HG03460 (cell line): ENCODE results near the gene UAP1.

Source experiments
- ATAC-seq: cut with Tn5 transposase; IDR thresholded peaks from one replicate; pipeline ENCODE4 v1.9.1; 2021; ENCODE audit not compliant: unreplicated experiment

UAP1 gene

DNA sequence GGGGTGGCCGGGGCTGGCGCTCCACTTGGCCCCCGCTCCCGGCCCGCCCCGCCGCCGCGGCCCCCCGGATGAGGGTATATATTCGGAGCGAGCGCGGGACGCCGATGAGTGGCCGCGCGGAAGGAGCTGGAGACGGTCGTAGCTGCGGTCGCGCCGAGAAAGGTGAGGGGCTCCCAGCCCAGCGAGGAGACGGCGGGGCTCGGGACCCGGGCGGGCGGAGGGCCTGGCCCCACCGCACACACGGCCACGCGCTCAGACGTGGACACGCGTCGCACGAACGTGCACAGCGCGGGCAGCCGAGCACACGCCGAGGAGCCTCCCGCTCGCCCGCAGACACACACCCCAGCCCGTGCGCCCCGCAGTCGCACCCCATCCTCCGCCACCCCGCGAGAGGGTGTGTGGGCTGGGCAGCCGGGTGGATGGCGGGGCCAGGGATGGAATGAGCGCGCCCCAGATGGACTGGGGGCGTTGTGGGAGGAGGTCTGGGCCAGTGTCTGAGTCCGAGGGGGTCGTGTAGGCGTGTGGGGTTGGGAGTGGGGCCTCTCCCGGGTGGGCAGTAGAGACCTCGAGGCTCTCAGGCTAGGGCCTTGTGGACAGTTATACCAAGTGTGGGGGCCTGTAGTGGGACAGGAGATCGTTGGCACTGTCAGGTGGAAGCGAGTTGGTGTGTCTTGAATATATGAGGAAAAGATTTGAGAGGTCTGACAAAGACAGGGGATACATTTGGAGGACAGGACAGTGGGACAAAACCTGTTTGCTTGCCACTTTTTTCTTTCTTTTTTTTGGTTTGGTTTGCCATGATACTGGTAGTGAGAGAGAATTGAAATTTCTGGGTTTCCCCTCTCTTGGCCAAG is at the start of gene UAP1:
TSS of gene UAP1 (plus strand) at position 107 of the 854 bp plus-strand sequence. CDS start 4,347 bp downstream, outside the sequence.
- peak; percentile 34 for ATAC-seq

DNA sequence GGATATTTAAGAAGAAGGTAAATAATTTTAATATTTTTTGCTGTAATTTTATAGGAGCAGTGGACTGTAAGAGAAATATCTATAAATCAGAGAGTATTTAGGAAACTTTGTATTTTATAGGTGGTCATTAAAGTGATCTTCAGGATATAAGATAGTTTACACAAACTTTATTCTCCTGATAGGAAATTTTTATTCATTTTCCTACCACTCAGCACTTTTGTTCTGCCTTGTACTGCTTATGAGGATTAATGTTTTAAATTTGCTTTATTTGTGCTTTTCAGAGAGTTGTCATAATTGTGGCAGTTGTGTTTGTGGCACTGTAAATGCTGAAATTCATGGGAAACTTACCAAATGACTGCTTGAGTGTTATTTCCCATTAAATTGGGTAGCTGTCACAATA is 34.2 kb upstream of the UAP1 start:
- ATAC-seq, result no peak

- ATAC-seq, result peak; percentile 93
Measured at GRCh38 chr1:162530307-162530987, 31.1 kb upstream of the UAP1 start.

DNA sequence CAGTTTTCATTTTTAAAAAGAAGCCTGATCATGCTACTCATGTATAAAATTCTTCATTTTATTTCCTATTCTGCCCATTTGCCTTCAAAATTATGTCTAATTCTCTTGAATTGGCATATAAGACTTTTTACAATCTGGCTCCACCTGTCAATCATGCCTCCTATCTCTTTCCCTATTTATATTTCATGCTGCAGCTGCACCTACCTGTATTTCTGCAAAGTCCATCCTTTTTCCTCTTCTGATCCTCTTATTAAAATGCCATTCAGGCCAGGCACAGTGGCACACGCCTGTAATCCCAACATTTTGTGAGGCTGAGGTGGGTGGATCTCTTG is 30.6 kb upstream of the UAP1 start:
- ATAC-seq, result no peak

- ATAC-seq, result no peak
Measured at GRCh38 chr1:162535501-162535900, 26.0 kb upstream of the UAP1 start.

GRCh38 chr1:162536511-162536910 is 25.0 kb upstream of the UAP1 start:
- no peak for ATAC-seq

- ATAC-seq, result no peak
Measured at GRCh38 chr1:162537216-162537615, 24.3 kb upstream of the UAP1 start.

GRCh38 chr1:162538815-162539431 is 22.6 kb upstream of the UAP1 start:
- ATAC-seq, result no peak

DNA sequence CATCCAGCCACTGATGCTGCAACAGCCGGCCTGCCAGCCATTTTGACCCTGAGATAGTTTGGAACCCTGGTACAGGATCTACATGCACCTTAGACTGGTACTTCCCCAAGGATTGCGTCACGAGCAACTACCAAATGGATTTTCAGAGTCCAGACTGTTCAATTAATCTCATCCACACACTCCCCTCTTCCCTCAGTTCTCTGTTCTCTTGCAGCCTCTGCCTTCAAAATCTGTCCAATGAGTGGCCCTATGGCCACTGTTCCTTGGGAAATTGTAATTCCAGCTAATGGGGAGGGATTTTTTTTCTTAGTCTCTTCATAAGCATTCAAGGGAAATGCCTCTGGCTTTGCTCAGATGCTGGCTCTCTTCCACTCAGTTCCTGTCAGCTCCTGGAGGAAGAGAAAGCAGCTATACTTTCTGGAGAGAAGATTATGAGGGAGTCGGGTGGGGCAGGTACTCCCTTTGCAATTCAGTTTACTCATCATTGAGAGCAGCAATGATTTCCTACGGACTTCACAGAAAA is 19.8 kb upstream of the UAP1 start:
- ATAC-seq, result no peak

DNA sequence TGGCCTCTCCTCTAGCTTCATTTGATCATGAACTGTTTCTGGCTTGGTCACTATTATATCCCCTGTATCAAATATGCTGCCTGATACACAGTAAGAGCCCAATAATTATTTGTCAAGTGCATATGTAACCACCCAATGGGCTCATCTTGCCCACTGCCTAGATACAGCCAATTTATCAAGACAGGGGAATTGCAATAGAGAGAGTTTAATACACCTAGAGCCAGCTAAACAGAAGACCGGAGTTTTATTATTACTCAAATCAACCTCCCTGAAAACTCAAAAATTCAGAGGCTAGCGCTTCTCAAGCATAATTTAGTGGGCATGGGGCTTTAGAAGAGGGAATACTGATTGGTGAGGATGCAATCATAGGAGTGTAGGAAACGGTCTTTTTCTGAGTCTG is 18.3 kb upstream of the UAP1 start:
- ATAC-seq, result no peak

GRCh38 chr1:162548170-162548569 is 13.4 kb upstream of the UAP1 start:
- no peak for ATAC-seq

GRCh38 chr1:162549001-162549400 is 12.5 kb upstream of the UAP1 start:
- ATAC-seq, result no peak

- no peak for ATAC-seq
Measured at GRCh38 chr1:162550925-162551324, 10.6 kb upstream of the UAP1 start.

DNA sequence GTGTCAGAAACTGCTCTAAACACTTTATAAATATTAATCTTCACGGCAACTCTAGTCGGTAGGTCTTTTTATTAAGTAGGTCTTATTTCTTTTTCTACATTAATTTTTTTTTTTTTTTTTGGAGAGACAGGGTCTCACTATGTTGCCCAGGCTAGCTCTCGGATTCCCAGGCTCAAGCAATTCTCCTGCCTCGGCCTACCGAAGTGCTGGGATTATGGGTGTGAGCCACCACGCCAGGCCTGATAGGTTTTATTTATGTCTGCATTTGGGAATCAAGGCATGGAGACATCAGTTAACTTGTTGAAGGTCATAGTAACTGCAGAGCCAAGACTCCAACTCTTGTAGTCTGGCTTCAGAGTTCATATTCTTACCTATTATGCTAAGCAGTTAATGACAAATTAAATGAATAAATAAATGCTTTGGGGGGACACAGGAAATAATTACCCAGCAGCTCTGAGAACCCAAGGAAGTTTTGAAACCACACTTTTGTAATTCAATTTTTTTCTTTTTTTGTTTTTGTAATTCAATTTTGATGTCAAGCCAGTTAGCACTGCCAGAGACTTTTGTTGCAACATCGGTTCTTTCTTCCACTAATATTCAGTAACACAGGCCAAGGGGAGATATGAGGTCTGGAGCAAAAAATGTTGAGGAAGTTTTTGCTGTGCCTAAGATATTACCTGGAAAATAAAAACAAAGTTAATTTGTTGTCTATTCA is 9.4 kb upstream of the UAP1 start:
- ATAC-seq, result no peak

- ATAC-seq, result no peak
Measured at GRCh38 chr1:162552684-162553252, 8.8 kb upstream of the UAP1 start.

DNA sequence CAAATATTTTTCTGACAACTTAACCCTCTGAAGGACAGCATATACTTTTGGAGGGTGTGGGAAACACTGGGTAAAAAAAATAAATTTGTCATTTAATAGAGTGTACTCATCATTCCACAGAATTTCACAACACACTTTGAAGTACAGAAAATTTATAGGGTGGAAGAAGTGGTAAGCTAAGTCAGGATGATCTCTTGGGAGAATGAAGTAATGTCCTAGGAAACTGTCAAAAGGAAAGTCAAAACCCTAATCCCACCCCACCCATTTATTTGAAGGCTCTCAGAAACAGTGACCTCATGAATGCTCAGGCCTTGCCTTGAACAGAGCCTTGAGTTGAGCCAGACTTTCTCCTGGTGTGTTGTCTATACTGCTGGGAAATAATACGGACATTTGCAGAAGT is 7.3 kb upstream of the UAP1 start:
- no peak for ATAC-seq

- no peak for ATAC-seq
Measured at GRCh38 chr1:162557536-162557935, 4.0 kb upstream of the UAP1 start.

DNA sequence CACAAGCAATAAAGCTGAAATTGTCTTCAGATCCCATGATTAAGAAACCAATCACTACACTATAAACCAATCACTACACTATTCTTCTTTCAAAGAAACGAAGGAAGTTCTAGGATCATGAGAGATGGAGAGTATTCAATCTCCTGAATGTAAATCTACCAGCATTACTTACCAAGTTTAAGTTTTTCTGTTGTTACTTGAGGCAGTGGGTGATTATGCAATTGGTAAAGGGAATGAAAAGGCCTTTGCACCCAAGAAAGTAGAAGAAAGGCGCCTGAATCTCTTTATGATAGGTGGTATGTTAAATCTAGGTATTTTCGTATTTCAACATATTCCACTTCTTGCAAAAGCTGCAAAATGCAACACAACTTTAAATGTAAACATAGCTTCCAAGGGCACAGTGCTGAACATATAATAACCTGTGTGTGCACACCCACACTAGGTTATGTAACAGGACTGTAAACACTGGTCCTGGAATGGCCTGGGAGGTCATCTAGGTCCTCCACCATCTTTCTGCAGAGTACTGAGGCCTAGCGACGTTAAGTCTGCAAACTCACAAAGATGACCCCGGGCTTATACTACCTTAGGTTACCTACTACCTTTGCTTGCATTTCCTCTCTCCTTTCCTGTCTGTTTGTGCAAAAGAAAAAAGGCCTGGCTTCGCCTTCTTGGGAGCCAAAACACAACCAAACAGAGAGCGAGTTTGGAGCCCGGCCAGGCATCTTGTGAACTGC is 1.1 kb upstream of the UAP1 start:
- ATAC-seq, result no peak

- ATAC-seq, result peak; percentile 94
Measured at GRCh38 chr1:162561037-162561615, 396 bp upstream of the UAP1 start.

GRCh38 chr1:162562470-162562828 is 927 bp downstream of the UAP1 start:
- no peak for ATAC-seq
